SK-N-SH (cell line): ENCODE measurements around the gene ARHGAP26. TPM values are rescaled to one million over a fixed set of nuclear protein-coding genes. Genes with fewer than 3 reads are reported as not detected.

ENCODE experiments used
- CTCF ChIA-PET: fragments of 300-600, 350-600 bp; formaldehyde crosslinking; extraction: SDS; loops from one replicate; lab custom pipeline; 2021; lab: Yijun Ruan, JAX
- POLR2A ChIA-PET: fragments of 350-600 bp; sonication (Branson Sonifier 250); formaldehyde crosslinking; extraction: SDS; loops from one replicate; lab custom pipeline; 2020; ENCODE audit warnings: antibody characterized with exemption, inconsistent platforms; lab: Yijun Ruan, JAX
- DNase-seq: peaks from one replicate; pipeline ENCODE4 v3.0.0; 2012
- H2AFZ ChIP-seq: fragments of 200-600 bp; sonication (generic); 2 replicates; pipeline ENCODE4 v1.8.1; 2016; ENCODE audit warnings: antibody characterized with exemption, mild to moderate bottlenecking, low read depth
- H3F3A ChIP-seq: fragments of 200-600 bp; sonication (generic); replicated peaks from 2 replicates; pipeline ENCODE3; 2016; ENCODE audit warnings: antibody characterized with exemption, mild to moderate bottlenecking; ENCODE audit not compliant: insufficient read depth
- H3K27ac ChIP-seq, 2 experiments: fragments of 200-500 bp in 1 of 2; fragments of 200-600 bp in 1 of 2; sonication (Bioruptor generic) in 1 of 2; sonication (generic), shearing (Covaris generic) in 1 of 2; 2 replicates each; pipeline versions ENCODE4 v1.5.1 to v1.6.1; 2014 to 2016; ENCODE audit warnings: low read depth in 2 of 2, inconsistent platforms in 1 of 2, low read length in 1 of 2, mild to moderate bottlenecking in 1 of 2, mixed read lengths in 1 of 2
- H3K27me3 ChIP-seq: fragments of 200-600 bp; sonication (generic), shearing (Covaris generic); 2 replicates; pipeline ENCODE4 v1.6.1; 2016; ENCODE audit warnings: mixed run types; ENCODE audit not compliant: insufficient read depth
- H3K36me3 ChIP-seq, 2 experiments: fragments of 200-500 bp in 1 of 2; fragments of 200-600 bp in 1 of 2; sonication (Bioruptor generic) in 1 of 2; sonication (generic) in 1 of 2; replicated peaks in 1 of 2; 2 replicates each; pipeline versions ENCODE3 to v1.5.1; 2014 to 2016; ENCODE audit warnings: low read length in 1 of 2, mild to moderate bottlenecking in 1 of 2; ENCODE audit not compliant: insufficient read depth in 2 of 2, control insufficient read depth in 1 of 2
- H3K4me1 ChIP-seq, 2 experiments: fragments of 200-500 bp in 1 of 2; fragments of 200-600 bp in 1 of 2; sonication (Bioruptor generic) in 1 of 2; sonication (generic), shearing (Covaris generic) in 1 of 2; 2 replicates each; pipeline versions ENCODE4 v1.5.1 to v1.6.1; 2014 to 2016; ENCODE audit warnings: low read depth in 1 of 2, low read length in 1 of 2, mixed run types in 1 of 2; ENCODE audit not compliant: insufficient read depth in 2 of 2, control insufficient read depth in 1 of 2
- H3K4me2 ChIP-seq: fragments of 200-600 bp; sonication (generic), shearing (Covaris generic); 2 replicates; pipeline ENCODE4 v1.6.1; 2017; ENCODE audit warnings: mixed run types
- H3K4me3 ChIP-seq, 2 experiments: fragments of 200-500 bp in 1 of 2; fragments of 200-600 bp in 1 of 2; sonication (Bioruptor generic) in 1 of 2; sonication (generic), shearing (Covaris generic) in 1 of 2; 2 replicates each; pipeline versions ENCODE4 v1.5.1 to v1.8.1; 2014 to 2016; ENCODE audit warnings: low read depth in 2 of 2, inconsistent platforms in 1 of 2, low read length in 1 of 2, mild to moderate bottlenecking in 1 of 2, mixed read lengths in 1 of 2, moderate library complexity in 1 of 2
- H3K79me2 ChIP-seq: fragments of 200-600 bp; sonication (generic); 2 replicates; pipeline ENCODE4 v1.8.1; 2017; ENCODE audit warnings: mild to moderate bottlenecking; ENCODE audit not compliant: insufficient read depth
- H3K9ac ChIP-seq: fragments of 200-600 bp; sonication (generic); 2 replicates; pipeline ENCODE4 v1.6.1; 2017; ENCODE audit warnings: mixed run types
- H3K9me2 ChIP-seq: fragments of 200-600 bp; sonication (generic); 2 replicates; pipeline ENCODE4 v1.6.1; 2017; ENCODE audit warnings: mixed run types
- H3K9me3 ChIP-seq: fragments of 200-600 bp; sonication (generic); 2 replicates; pipeline ENCODE4 v1.6.1; 2017; ENCODE audit warnings: mixed run types, mild to moderate bottlenecking, moderate library complexity
- H4K20me1 ChIP-seq: fragments of 200-600 bp; sonication (generic); 2 replicates; pipeline ENCODE4 v1.6.1; 2017; ENCODE audit warnings: mild to moderate bottlenecking, mixed run types; ENCODE audit not compliant: insufficient read depth
- CTCF ChIP-seq: fragments of 200-600 bp; sonication (generic); IDR thresholded peaks from 2 replicates; pipeline ENCODE4 v1.6.1; 2017; ENCODE audit warnings: antibody characterized with exemption, mild to moderate bottlenecking, moderate library complexity
- ELF1 ChIP-seq: IDR thresholded peaks from 2 replicates; pipeline ENCODE4 v1.4.0; 2012
- EP300 ChIP-seq, 2 experiments: IDR thresholded peaks; 2 replicates each; pipeline versions ENCODE4 v1.4.0 to v1.6.1; 2012; ENCODE audit warnings: borderline replicate concordance in 1 of 2, low read depth in 1 of 2, low read length in 1 of 2
- EZH2phosphoT487 ChIP-seq: fragments of 200-600 bp; sonication (generic); IDR thresholded peaks from 2 replicates; pipeline ENCODE4 v1.6.1; 2017; ENCODE audit warnings: low read depth, mixed run types, mild to moderate bottlenecking, antibody characterized with exemption, moderate library complexity, borderline replicate concordance
- FOXM1 ChIP-seq: IDR thresholded peaks from 2 replicates; pipeline ENCODE4 v1.4.0; 2012; ENCODE audit warnings: low read depth, mild to moderate bottlenecking
- GABPA ChIP-seq: IDR thresholded peaks from 2 replicates; pipeline ENCODE4 v1.4.0; 2012; ENCODE audit warnings: low read depth, mild to moderate bottlenecking
- GATA2 ChIP-seq: sonication (generic); formaldehyde crosslinking; IDR thresholded peaks from 2 replicates; pipeline ENCODE4 v1.5.0; 2020; ENCODE audit warnings: mild to moderate bottlenecking, missing genetic modification reagents
- NFIC ChIP-seq: IDR thresholded peaks from 2 replicates; pipeline ENCODE4 v1.4.0; 2012; ENCODE audit warnings: borderline replicate concordance
- NRF1 ChIP-seq: IDR thresholded peaks from 2 replicates; pipeline ENCODE4 v1.6.1; 2012; ENCODE audit warnings: low read depth, mild to moderate bottlenecking, low read length
- POLR2AphosphoS5 ChIP-seq: IDR thresholded peaks from 2 replicates; pipeline ENCODE4 v1.6.1; 2012; ENCODE audit warnings: low read depth, low read length
- RAD21 ChIP-seq: IDR thresholded peaks from 2 replicates; pipeline ENCODE4 v1.6.1; 2012; ENCODE audit warnings: mild to moderate bottlenecking, low read length
- SIN3A ChIP-seq: IDR thresholded peaks from 2 replicates; pipeline ENCODE4 v1.6.1; 2012; ENCODE audit warnings: low read depth, mild to moderate bottlenecking, low read length, moderate library complexity, borderline replicate concordance
- SMC3 ChIP-seq: IDR thresholded peaks from 2 replicates; pipeline ENCODE4 v1.6.1; 2012; ENCODE audit warnings: low read depth, low read length, improper control_type of control experiment
- TAF1 ChIP-seq: IDR thresholded peaks from 2 replicates; pipeline ENCODE4 v1.6.1; 2012; ENCODE audit warnings: low read depth, mild to moderate bottlenecking, low read length, moderate library complexity, borderline replicate concordance
- TEAD4 ChIP-seq: IDR thresholded peaks from 2 replicates; pipeline ENCODE4 v1.4.0; 2012; ENCODE audit warnings: mild to moderate bottlenecking, borderline replicate concordance; ENCODE audit not compliant: insufficient read depth
- USF1 ChIP-seq: IDR thresholded peaks from 2 replicates; pipeline ENCODE4 v1.4.0; 2012; ENCODE audit warnings: low read depth, borderline replicate concordance
- YY1 ChIP-seq: IDR thresholded peaks from 2 replicates; pipeline ENCODE4 v1.4.0; 2012; ENCODE audit warnings: low read depth, mild to moderate bottlenecking
- WGBS: methylation state at CpG from one replicate; pipeline ENCODE4 v1.1.6; 2017; ENCODE audit warnings: low lambda C conversion rate; 5-methylcytosine and 5-hydroxymethylcytosine counted together
- polyA plus RNA-seq, 3 experiments: library from polyadenylated mRNA; depleted of rRNA; stranded (reverse); fragments of >200 nt; gene quantifications; 2 replicates each; pipeline ENCODE4 v1.2.3, GENCODE V29; 2012
- TF ChIP-seq, protein P1 (sequence below): fragments of 150-350 bp; IDR thresholded peaks from 2 replicates; pipeline ENCODE4 v1.6.1; 2017; ENCODE audit warnings: antibody characterized with exemption, low read length, low read depth, borderline replicate concordance
- TF ChIP-seq, protein P2 (sequence below): IDR thresholded peaks from 2 replicates; pipeline ENCODE4 v1.6.1; 2012; ENCODE audit warnings: mild to moderate bottlenecking, low read depth, low read length, moderate library complexity

The ARHGAP26 gene
- polyA plus RNA-seq, 1 of the 3 experiments (the other 2 are of a cell fraction) = 6.1 TPM

GRCh38 chr5:143249851-143250250 is 479.7 kb downstream of the ARHGAP26 start:
- Histone ChIP-seq H2AFZ (no peak overlapping the region), H3K4me2 (no peak overlapping the region), H3K36me3 (no peaks in the 10 kb centered on the region), H3F3A (peaks cover 22% of the 10 kb centered on the region), H3K4me3 (no peak overlapping the region), H3K9ac (no peak overlapping the region), H3K79me2 (no peaks in the 10 kb centered on the region), H3K9me3 (no peaks in the 10 kb centered on the region), H3K27ac (no peak overlapping the region), H3K4me1 (peaks cover 2 to 26% of the 10 kb centered on the region in 2 experiments; a peak in 3 of 4 replicates), H3K9me2 (no peaks in the 10 kb centered on the region), H3K27me3 (no peaks in the 10 kb centered on the region), H4K20me1 (no peaks in the 10 kb centered on the region)
- ChIA-PET CTCF (interaction anchor here (0.6 kb wide), 1 partner anchor 37 kb away, joined by 3 read pairs; no protein-coding TSS in a partner anchor), POLR2A (interaction anchor here (1.3 kb wide), 1 partner anchor 10 kb away, joined by 5 read pairs; no protein-coding TSS in a partner anchor)
- DNase-seq = no peak
- 91% methylated on average over 2 of the region's 2 CpGs for WGBS
- TF ChIP-seq FOXM1 (no peak), POLR2AphosphoS5 (no peak), YY1 (no peak), EZH2phosphoT487 (no peak), GABPA (no peak), TEAD4 (no peak), SMC3 (no peak), EP300 (IDR thresholded peaks at IDR 0.05; ENCODE audit: borderline replicate concordance in 1 of 2, low read depth in 1 of 2, low read length in 1 of 2) (no peak), SIN3A (no peak), CTCF (no peak), ELF1 (no peak), USF1 (no peak), GATA2 (CRISPR knock-in tag) (no peak), NFIC (no peak), TAF1 (no peak), RAD21 (no peak), NRF1 (no peak)
- TF ChIP-seq, protein P1, sequence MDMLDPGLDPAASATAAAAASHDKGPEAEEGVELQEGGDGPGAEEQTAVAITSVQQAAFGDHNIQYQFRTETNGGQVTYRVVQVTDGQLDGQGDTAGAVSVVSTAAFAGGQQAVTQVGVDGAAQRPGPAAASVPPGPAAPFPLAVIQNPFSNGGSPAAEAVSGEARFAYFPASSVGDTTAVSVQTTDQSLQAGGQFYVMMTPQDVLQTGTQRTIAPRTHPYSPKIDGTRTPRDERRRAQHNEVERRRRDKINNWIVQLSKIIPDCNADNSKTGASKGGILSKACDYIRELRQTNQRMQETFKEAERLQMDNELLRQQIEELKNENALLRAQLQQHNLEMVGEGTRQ = no peak
- TF ChIP-seq, protein P2, sequence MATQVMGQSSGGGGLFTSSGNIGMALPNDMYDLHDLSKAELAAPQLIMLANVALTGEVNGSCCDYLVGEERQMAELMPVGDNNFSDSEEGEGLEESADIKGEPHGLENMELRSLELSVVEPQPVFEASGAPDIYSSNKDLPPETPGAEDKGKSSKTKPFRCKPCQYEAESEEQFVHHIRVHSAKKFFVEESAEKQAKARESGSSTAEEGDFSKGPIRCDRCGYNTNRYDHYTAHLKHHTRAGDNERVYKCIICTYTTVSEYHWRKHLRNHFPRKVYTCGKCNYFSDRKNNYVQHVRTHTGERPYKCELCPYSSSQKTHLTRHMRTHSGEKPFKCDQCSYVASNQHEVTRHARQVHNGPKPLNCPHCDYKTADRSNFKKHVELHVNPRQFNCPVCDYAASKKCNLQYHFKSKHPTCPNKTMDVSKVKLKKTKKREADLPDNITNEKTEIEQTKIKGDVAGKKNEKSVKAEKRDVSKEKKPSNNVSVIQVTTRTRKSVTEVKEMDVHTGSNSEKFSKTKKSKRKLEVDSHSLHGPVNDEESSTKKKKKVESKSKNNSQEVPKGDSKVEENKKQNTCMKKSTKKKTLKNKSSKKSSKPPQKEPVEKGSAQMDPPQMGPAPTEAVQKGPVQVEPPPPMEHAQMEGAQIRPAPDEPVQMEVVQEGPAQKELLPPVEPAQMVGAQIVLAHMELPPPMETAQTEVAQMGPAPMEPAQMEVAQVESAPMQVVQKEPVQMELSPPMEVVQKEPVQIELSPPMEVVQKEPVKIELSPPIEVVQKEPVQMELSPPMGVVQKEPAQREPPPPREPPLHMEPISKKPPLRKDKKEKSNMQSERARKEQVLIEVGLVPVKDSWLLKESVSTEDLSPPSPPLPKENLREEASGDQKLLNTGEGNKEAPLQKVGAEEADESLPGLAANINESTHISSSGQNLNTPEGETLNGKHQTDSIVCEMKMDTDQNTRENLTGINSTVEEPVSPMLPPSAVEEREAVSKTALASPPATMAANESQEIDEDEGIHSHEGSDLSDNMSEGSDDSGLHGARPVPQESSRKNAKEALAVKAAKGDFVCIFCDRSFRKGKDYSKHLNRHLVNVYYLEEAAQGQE = no peak
